Loucy (cell line): ENCODE data around the gene TMEM108.

Experiments
- CTCF ChIP-seq: fragments of 200-600 bp; sonication (generic); conservative IDR thresholded peaks from 2 replicates; pipeline ENCODE4 v1.5.1; 2014; ENCODE audit warnings: mild to moderate bottlenecking, antibody characterized with exemption, low read length
- EZH2phosphoT487 ChIP-seq: fragments of 200-600 bp; IDR thresholded peaks from 2 replicates; pipeline ENCODE4 v1.6.1; 2018; ENCODE audit warnings: antibody characterized with exemption, mild to moderate bottlenecking, moderate library complexity, borderline replicate concordance

GRCh38 chr3:133211856-133212255 is 173.7 kb downstream of the TMEM108 start:
- no peak for TF ChIP-seq CTCF
- no peak for TF ChIP-seq EZH2phosphoT487
